OCI-LY1 (cell line): Measurements from ENCODE around the gene IFNA21.
A peak's percentile ranks its signal among the peaks of the same experiment; 100 is the strongest.
"Not testable (repeated sequence)": the region's sequence is repeated elsewhere in the genome, so short reads cannot be mapped to it uniquely, and the experiment has no call there.

ENCODE experiments used
- H2AFZ ChIP-seq: fragments of 200-600 bp; sonication (generic), shearing (Covaris generic); 2 replicates; pipeline ENCODE4 v1.6.0; 2014; ENCODE audit warnings: antibody characterized with exemption, mild to moderate bottlenecking, low read length
- H3F3A ChIP-seq: fragments of 200-600 bp; sonication (generic), shearing (Covaris generic); 2 replicates; pipeline ENCODE4 v1.6.0; 2014; ENCODE audit warnings: mild to moderate bottlenecking, antibody characterized with exemption, low read length, moderate library complexity; ENCODE audit not compliant: insufficient read depth
- H3K27ac ChIP-seq: fragments of 200-600 bp; sonication (generic); 2 replicates; pipeline ENCODE4 v1.5.1; 2014; ENCODE audit warnings: low read length, mixed run types, mild to moderate bottlenecking, low read depth; ENCODE audit not compliant: poor library complexity, severe bottlenecking
- H3K27me3 ChIP-seq: fragments of 200-600 bp; sonication (generic); 2 replicates; pipeline ENCODE4 v1.6.0; 2014; ENCODE audit warnings: antibody characterized with exemption, mild to moderate bottlenecking, low read length, moderate library complexity; ENCODE audit not compliant: insufficient read depth
- H3K36me3 ChIP-seq: fragments of 200-600 bp; sonication (generic); 2 replicates; pipeline ENCODE4 v1.6.1; 2014; ENCODE audit warnings: mild to moderate bottlenecking, antibody characterized with exemption, low read length, moderate library complexity, mixed read lengths; ENCODE audit not compliant: insufficient read depth
- H3K4me1 ChIP-seq: fragments of 200-600 bp; sonication (generic); 2 replicates; pipeline ENCODE4 v1.5.1; 2014; ENCODE audit warnings: mild to moderate bottlenecking, low read length, moderate library complexity; ENCODE audit not compliant: insufficient read depth, severe bottlenecking
- H3K4me2 ChIP-seq: fragments of 200-600 bp; sonication (generic), shearing (Covaris generic); 2 replicates; pipeline ENCODE4 v1.6.1; 2014; ENCODE audit warnings: low read length
- H3K4me3 ChIP-seq: fragments of 200-600 bp; sonication (generic); 2 replicates; pipeline ENCODE4 v1.5.1; 2014; ENCODE audit warnings: low read length, low read depth, mild to moderate bottlenecking, mixed read lengths; ENCODE audit not compliant: poor library complexity, severe bottlenecking
- H3K79me2 ChIP-seq: fragments of 200-600 bp; shearing (Covaris generic); 2 replicates; pipeline ENCODE4 v1.6.1; 2016; ENCODE audit warnings: mixed run types, low read length, mixed read lengths; ENCODE audit not compliant: insufficient read depth
- H3K9ac ChIP-seq: fragments of 200-600 bp; sonication (generic), shearing (Covaris generic); 2 replicates; pipeline ENCODE4 v1.6.1; 2014; ENCODE audit warnings: mild to moderate bottlenecking, low read length, mixed read lengths
- H3K9me2 ChIP-seq: fragments of 200-600 bp; sonication (generic), shearing (Covaris generic); 2 replicates; pipeline ENCODE4 v1.6.1; 2014; ENCODE audit warnings: low read depth, mild to moderate bottlenecking, low read length, mixed read lengths
- H3K9me3 ChIP-seq: fragments of 200-600 bp; shearing (Covaris generic); 2 replicates; pipeline ENCODE4 v1.6.1; 2014; ENCODE audit warnings: low read length, mixed read lengths
- H4K20me1 ChIP-seq: fragments of 200-600 bp; sonication (generic), shearing (Covaris generic); 2 replicates; pipeline ENCODE4 v1.6.0; 2016; ENCODE audit warnings: mild to moderate bottlenecking, low read length; ENCODE audit not compliant: insufficient read depth
- EZH2 ChIP-seq: fragments of 200-600 bp; sonication (generic), shearing (Covaris generic); IDR thresholded peaks from 2 replicates; pipeline ENCODE4 v1.8.0; 2017; ENCODE audit warnings: borderline replicate concordance, mixed run types, mild to moderate bottlenecking, antibody characterized with exemption, low read length, moderate library complexity, mixed read lengths
- TF ChIP-seq, protein P1 (sequence below): fragments of 200-600 bp; sonication (generic), shearing (Covaris generic); IDR thresholded peaks from 2 replicates; pipeline ENCODE4 v1.5.1; 2017; ENCODE audit warnings: mild to moderate bottlenecking, antibody characterized with exemption, low read length, moderate library complexity, mixed read lengths

The IFNA21 gene

DNA sequence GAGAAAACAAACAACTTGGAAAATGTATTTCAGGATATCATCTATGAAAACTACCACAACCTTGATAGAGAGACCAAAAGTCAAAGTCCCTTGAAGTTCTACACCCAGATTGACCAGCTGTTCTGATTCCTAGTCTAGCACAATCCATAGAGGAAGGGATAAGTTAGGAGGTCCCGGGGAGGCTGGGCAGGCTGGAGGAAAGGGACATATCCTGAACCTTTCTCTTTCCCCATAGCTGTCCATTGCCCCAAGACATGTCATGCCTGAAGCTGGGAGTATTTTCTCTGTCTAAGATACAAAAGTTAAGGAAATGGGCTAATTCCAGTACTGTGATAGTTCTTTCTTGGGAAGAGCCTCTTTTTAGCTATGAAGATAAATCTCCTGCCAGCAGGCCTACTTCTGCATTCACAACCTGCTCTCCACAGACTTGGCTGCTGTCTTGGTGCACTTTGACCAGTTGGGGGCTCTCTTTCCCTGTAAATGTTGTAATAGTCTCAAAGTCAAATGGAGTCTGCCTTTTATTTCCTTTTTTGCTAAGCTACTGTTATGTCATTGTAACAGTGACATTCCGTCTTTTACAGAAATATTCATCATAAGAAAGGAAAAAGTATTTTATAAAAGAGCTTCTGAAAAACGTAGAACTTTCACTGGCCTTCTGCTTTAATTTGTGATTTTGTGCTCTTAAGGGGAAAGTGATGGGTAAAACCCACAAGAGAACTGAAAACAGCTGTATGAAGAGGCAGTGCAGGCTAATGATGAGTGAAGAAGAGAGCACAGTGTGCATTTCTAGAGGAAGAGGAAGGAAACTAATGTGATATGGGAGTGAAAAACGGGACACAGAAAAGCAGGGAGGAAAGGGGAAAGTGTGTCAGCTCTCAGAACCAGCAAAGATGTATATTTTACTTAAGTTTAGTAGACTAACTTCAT lies 16.6 kb upstream of the IFNA21 start:
- not testable (repeated sequence) for H3K4me2 ChIP-seq, H3K4me3 ChIP-seq, H3K36me3 ChIP-seq, H3K4me1 ChIP-seq, H3K27ac ChIP-seq, H3K9me3 ChIP-seq, H3K9me2 ChIP-seq, H3K9ac ChIP-seq, H3F3A ChIP-seq, H2AFZ ChIP-seq, H4K20me1 ChIP-seq, H3K79me2 ChIP-seq, H3K27me3 ChIP-seq
- TF ChIP-seq, protein P1, sequence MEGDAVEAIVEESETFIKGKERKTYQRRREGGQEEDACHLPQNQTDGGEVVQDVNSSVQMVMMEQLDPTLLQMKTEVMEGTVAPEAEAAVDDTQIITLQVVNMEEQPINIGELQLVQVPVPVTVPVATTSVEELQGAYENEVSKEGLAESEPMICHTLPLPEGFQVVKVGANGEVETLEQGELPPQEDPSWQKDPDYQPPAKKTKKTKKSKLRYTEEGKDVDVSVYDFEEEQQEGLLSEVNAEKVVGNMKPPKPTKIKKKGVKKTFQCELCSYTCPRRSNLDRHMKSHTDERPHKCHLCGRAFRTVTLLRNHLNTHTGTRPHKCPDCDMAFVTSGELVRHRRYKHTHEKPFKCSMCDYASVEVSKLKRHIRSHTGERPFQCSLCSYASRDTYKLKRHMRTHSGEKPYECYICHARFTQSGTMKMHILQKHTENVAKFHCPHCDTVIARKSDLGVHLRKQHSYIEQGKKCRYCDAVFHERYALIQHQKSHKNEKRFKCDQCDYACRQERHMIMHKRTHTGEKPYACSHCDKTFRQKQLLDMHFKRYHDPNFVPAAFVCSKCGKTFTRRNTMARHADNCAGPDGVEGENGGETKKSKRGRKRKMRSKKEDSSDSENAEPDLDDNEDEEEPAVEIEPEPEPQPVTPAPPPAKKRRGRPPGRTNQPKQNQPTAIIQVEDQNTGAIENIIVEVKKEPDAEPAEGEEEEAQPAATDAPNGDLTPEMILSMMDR, result peak; percentile 66

DNA sequence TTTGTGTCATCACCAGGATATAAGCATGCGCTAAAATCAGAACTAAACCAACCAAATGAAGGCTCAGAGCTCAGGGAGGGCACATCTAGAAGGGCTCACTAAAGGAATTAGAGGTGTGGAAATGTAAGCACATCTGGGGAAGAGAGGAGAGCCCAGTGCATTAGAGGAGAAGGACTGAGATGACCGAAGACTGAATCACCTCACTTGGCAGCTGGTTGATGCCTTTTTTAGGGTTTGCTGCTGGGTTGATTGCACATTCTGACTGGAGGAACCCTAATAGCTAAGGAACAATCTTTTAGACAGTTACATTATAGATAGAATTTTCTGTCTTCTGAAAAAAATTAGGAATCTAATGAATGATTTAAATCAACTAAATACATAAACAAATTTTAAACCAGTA lies 8.2 kb upstream of the IFNA21 start:
- Histone ChIP-seq H3K79me2 (no peaks in the 10 kb centered on the region), H3K36me3 (no peaks in the 10 kb centered on the region), H2AFZ (no peak overlapping the region), H3K4me3 (no peak overlapping the region), H3K27ac (no peak overlapping the region), H3F3A (no peaks in the 10 kb centered on the region), H3K4me2 (no peak overlapping the region), H3K9ac (no peak overlapping the region), H3K9me3 (no peaks in the 10 kb centered on the region), H3K9me2 (no peaks in the 10 kb centered on the region), H3K27me3 (no peaks in the 10 kb centered on the region), H4K20me1 (no peaks in the 10 kb centered on the region), H3K4me1 (no peaks in the 10 kb centered on the region)
- TF ChIP-seq, protein P1, result no peak
- TF ChIP-seq EZH2, result no peak

DNA sequence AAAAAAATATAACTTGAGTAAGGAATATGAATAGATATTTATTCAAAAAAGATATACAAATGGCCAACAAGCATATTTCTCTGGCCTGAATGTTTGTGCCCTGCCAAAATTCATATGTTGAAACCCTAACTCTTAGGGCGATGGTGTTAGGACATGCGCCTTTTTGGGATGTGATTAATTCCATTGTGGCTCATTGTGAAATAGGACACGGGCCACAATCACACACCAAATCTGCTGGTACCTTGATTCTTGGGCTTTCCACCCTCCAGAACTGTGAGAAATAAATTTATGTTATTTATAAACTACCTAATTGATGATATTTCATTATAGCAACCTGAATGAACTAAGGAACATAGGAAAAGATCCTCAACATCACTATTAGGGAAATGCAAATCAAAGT lies 5.7 kb upstream of the IFNA21 start:
- Histone ChIP-seq H3K36me3 (no peaks in the 10 kb centered on the region), H3K27ac (no peak overlapping the region)

More for the DNA sequence above, 5.7 kb upstream of the IFNA21 start:
- Histone ChIP-seq H3K4me3 (no peak overlapping the region), H3K4me1 (no peaks in the 10 kb centered on the region), H4K20me1 (no peaks in the 10 kb centered on the region), H3K79me2 (no peaks in the 10 kb centered on the region), H2AFZ (no peak overlapping the region), H3K9me2 (no peaks in the 10 kb centered on the region), H3K4me2 (no peak overlapping the region), H3F3A (no peaks in the 10 kb centered on the region), H3K27me3 (no peaks in the 10 kb centered on the region), H3K9me3 (no peaks in the 10 kb centered on the region), H3K9ac (no peak overlapping the region)
- TF ChIP-seq, protein P1, result no peak
- no peak for TF ChIP-seq EZH2
